Karpas-422 (cell line): Measurements from ENCODE around the gene MAP3K10. TPM values are rescaled to one million over a fixed set of nuclear protein-coding genes. Genes with fewer than 3 reads are reported as not detected.

Source experiments
- DNase-seq: peaks from one replicate; pipeline ENCODE4 v3.0.0-alpha.2; 2015
- H2AFZ ChIP-seq: fragments of 200-600 bp; sonication (generic); 2 replicates; pipeline ENCODE4 v1.6.1; 2014; ENCODE audit warnings: antibody characterized with exemption, low read length, mixed read lengths
- H3K27ac ChIP-seq: fragments of 200-600 bp; sonication (generic); 2 replicates; pipeline ENCODE4 v1.5.1; 2014; ENCODE audit warnings: mild to moderate bottlenecking, low read length, moderate library complexity
- H3K27me3 ChIP-seq: fragments of 200-600 bp; sonication (generic); 2 replicates; pipeline ENCODE4 v1.6.1; 2014; ENCODE audit warnings: low read length, mixed read lengths
- H3K36me3 ChIP-seq: fragments of 200-600 bp; sonication (generic); 2 replicates; pipeline ENCODE4 v1.6.1; 2014; ENCODE audit warnings: low read length, mixed read lengths; ENCODE audit not compliant: insufficient read depth
- H3K4me1 ChIP-seq: fragments of 200-600 bp; sonication (generic); 2 replicates; pipeline ENCODE4 v1.6.1; 2014; ENCODE audit warnings: mild to moderate bottlenecking, low read length, mixed read lengths
- H3K4me2 ChIP-seq: fragments of 200-600 bp; sonication (generic); 2 replicates; pipeline ENCODE4 v1.6.1; 2014; ENCODE audit warnings: low read length, low read depth, mild to moderate bottlenecking; ENCODE audit not compliant: poor library complexity, severe bottlenecking
- H3K4me3 ChIP-seq: fragments of 200-600 bp; sonication (generic); 2 replicates; pipeline ENCODE4 v1.5.1; 2014; ENCODE audit warnings: mild to moderate bottlenecking, antibody characterized with exemption, low read length, mixed read lengths
- H3K79me2 ChIP-seq: fragments of 200-600 bp; sonication (generic); 2 replicates; pipeline ENCODE4 v1.6.1; 2014; ENCODE audit warnings: mild to moderate bottlenecking, low read length, mixed read lengths
- H3K9ac ChIP-seq: fragments of 200-600 bp; sonication (generic); 2 replicates; pipeline ENCODE4 v1.6.0; 2014; ENCODE audit warnings: low read length
- H3K9me2 ChIP-seq: fragments of 200-600 bp; sonication (generic), shearing (Covaris generic); replicated peaks from 2 replicates; pipeline ENCODE4 v1.6.0; 2014; ENCODE audit warnings: mild to moderate bottlenecking, low read length, moderate library complexity; ENCODE audit not compliant: insufficient read depth
- H3K9me3 ChIP-seq: fragments of 300-700, 200-600 bp; sonication (generic); 2 replicates; pipeline ENCODE4 v1.6.1; 2014; ENCODE audit warnings: low read length, mixed read lengths
- H4K20me1 ChIP-seq: fragments of 200-600 bp; sonication (generic); 2 replicates; pipeline ENCODE4 v1.6.1; 2014; ENCODE audit warnings: mild to moderate bottlenecking, antibody characterized with exemption, low read length, low read depth; ENCODE audit not compliant: insufficient read depth
- total RNA-seq: library from RNA; depleted of rRNA; stranded (reverse); fragments of >200 nt; shearing (Covaris generic); gene quantifications from 2 replicates; pipeline ENCODE4 v1.2.3, GENCODE V29; 2014; ENCODE audit warnings: low replicate concordance

The MAP3K10 gene
- total RNA-seq, 1 experiment from 2014 or later, result 7.6 TPM

DNA sequence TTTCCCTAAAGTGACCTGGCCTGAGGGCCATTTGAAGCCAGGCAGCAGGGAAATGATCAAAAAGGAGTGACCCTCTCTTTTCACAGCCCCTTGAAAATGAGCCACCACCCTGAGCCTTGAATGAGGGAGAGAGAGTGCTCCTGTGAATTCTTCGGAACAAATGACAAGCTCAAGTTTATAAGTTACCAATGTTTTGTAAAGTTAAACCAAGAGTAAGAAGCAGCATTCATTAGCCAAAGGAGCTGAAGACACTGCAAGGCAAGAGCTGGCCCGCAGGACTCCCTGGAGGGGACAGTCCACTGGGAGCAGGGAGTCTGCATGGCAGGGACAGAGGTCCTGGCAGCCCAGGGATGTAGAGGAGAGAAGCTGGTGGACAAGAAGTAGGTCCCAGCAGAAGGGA, 52.0 kb downstream of the MAP3K10 start:
- no peak for DNase-seq
- no peaks in the 10 kb centered on the region for H3K9me3 ChIP-seq
- H3K79me2 ChIP-seq, result peaks cover 39% of the 10 kb centered on the region
- H3K27me3 ChIP-seq, result no peaks in the 10 kb centered on the region
- no peak overlapping the region for H3K4me2 ChIP-seq
- 0 out of 2 replicates have a peak, but pooled peaks cover 5% of the 10 kb centered on the region for H4K20me1 ChIP-seq
- no peak overlapping the region for H2AFZ ChIP-seq
- no peak overlapping the region for H3K4me3 ChIP-seq
- H3K4me1 ChIP-seq, result no peaks in the 10 kb centered on the region
- H3K36me3 ChIP-seq, result peaks cover 5% of the 10 kb centered on the region; the same call in 1 of the 2 replicates
- H3K27ac ChIP-seq, result no peak overlapping the region
- no peaks in the 10 kb centered on the region for H3K9me2 ChIP-seq
- no peak overlapping the region for H3K9ac ChIP-seq

- Histone ChIP-seq H3K27me3 (no peaks in the 10 kb centered on the region), H3K36me3 (peaks cover 5% of the 10 kb centered on the region; the same call in 1 of the 2 replicates), H3K9me3 (no peaks in the 10 kb centered on the region), H3K27ac (no peak overlapping the region), H3K9me2 (no peaks in the 10 kb centered on the region), H3K4me1 (no peaks in the 10 kb centered on the region), H3K4me2 (no peak overlapping the region), H3K79me2 (peaks cover 50% of the 10 kb centered on the region), H4K20me1 (0 out of 2 replicates have a peak, but pooled peaks cover 5% of the 10 kb centered on the region), H3K9ac (no peak overlapping the region), H2AFZ (no peak overlapping the region), H3K4me3 (no peak overlapping the region)
- no peak for DNase-seq
These were observed 53.5 kb downstream of the MAP3K10 start for GRCh38 chr19:40244579-40245317.

- Histone ChIP-seq H3K79me2 (peaks cover 58% of the 10 kb centered on the region), H3K9me3 (no peaks in the 10 kb centered on the region), H3K9ac (no peak overlapping the region), H3K36me3 (peaks cover under 1% of the 10 kb centered on the region; the same call in 1 of the 2 replicates), H3K4me2 (no peak overlapping the region), H3K4me3 (no peak overlapping the region), H3K4me1 (no peaks in the 10 kb centered on the region), H2AFZ (no peak overlapping the region), H4K20me1 (0 out of 2 replicates have a peak, but pooled peaks cover 5% of the 10 kb centered on the region), H3K9me2 (no peaks in the 10 kb centered on the region), H3K27ac (no peak overlapping the region), H3K27me3 (no peaks in the 10 kb centered on the region)
- DNase-seq, result no peak
These were observed 54.4 kb downstream of the MAP3K10 start for GRCh38 chr19:40245506-40246128.

GRCh38 chr19:40246292-40247073, 55.3 kb downstream of the MAP3K10 start:
- Histone ChIP-seq H3K9ac (no peak overlapping the region), H3K36me3 (peaks cover 3% of the 10 kb centered on the region; the same call in 1 of the 2 replicates), H3K27ac (no peak overlapping the region), H3K4me3 (no peak overlapping the region), H4K20me1 (0 out of 2 replicates have a peak, but pooled peaks cover 5% of the 10 kb centered on the region), H3K9me3 (no peaks in the 10 kb centered on the region), H3K27me3 (no peaks in the 10 kb centered on the region), H3K9me2 (no peaks in the 10 kb centered on the region), H3K79me2 (peaks cover 65% of the 10 kb centered on the region), H3K4me1 (no peaks in the 10 kb centered on the region), H3K4me2 (no peak overlapping the region), H2AFZ (no peak overlapping the region)
- no peak for DNase-seq

DNA sequence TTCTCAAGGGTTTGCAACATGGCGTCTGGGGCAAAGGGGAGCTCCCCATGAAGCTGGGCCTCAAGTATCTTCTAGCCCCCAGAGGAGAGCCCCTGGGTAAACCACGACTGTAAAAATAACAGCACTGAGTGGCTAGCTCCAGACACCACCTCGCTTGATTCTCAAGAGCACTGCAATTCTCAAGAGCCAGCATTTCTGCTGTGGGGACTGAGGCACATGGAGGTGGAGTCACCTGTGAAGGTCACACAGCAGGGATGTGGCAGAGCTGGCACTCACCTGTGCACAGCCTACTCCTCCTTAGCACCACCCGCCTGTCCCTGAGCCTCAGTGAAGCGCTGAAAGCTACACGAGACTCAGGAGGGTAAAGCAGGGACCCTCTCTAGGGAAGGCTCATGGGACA, 56.0 kb downstream of the MAP3K10 start:
- no peak for DNase-seq
- Histone ChIP-seq H3K4me2 (no peak overlapping the region), H4K20me1 (0 out of 2 replicates have a peak, but pooled peaks cover 5% of the 10 kb centered on the region), H3K9ac (no peak overlapping the region), H3K9me2 (no peaks in the 10 kb centered on the region), H2AFZ (no peak overlapping the region), H3K4me3 (no peak overlapping the region), H3K36me3 (peaks cover 3% of the 10 kb centered on the region; the same call in 1 of the 2 replicates), H3K4me1 (no peaks in the 10 kb centered on the region), H3K9me3 (no peaks in the 10 kb centered on the region), H3K79me2 (peaks cover 72% of the 10 kb centered on the region), H3K27me3 (no peaks in the 10 kb centered on the region), H3K27ac (no peak overlapping the region)

GRCh38 chr19:40247735-40248262, 56.6 kb downstream of the MAP3K10 start:
- H2AFZ ChIP-seq, result no peak overlapping the region
- no peaks in the 10 kb centered on the region for H3K9me2 ChIP-seq
- H3K36me3 ChIP-seq, result peaks cover 3% of the 10 kb centered on the region
- H3K79me2 ChIP-seq, result peaks cover 78% of the 10 kb centered on the region
- H3K4me2 ChIP-seq, result no peak overlapping the region
- H3K4me3 ChIP-seq, result no peak overlapping the region
- DNase-seq, result no peak
- H3K27me3 ChIP-seq, result no peaks in the 10 kb centered on the region
- H3K27ac ChIP-seq, result no peak overlapping the region
- H3K4me1 ChIP-seq, result no peaks in the 10 kb centered on the region
- no peak overlapping the region for H3K9ac ChIP-seq
- no peaks in the 10 kb centered on the region for H3K9me3 ChIP-seq
- 0 out of 2 replicates have a peak, but pooled peaks cover 5% of the 10 kb centered on the region for H4K20me1 ChIP-seq

DNA sequence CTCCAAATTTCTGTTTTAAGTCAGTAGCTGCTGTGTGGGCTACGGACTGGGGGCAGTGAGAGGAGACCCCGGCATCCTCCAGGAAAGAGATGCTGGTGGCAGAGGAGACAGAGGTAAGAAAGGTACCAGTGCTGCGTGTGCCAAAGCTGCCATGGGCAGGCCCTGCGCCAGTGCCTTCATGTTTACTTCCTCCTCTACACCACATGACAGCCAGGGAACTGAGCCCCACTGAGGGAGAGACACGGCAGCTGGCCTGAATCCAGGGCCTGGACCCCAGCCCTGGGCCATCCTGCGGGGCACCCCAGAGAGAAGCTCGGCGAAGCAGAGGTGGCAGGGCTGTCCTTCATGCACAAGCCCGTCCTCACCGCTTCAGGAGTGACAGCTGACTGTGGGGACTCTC, 58.0 kb downstream of the MAP3K10 start:
- Histone ChIP-seq H3K9me2 (no peaks in the 10 kb centered on the region), H3K9me3 (no peaks in the 10 kb centered on the region), H3K27me3 (no peaks in the 10 kb centered on the region), H3K79me2 (peaks cover 88% of the 10 kb centered on the region), H3K4me3 (no peak overlapping the region), H3K4me2 (no peak overlapping the region), H3K9ac (no peak overlapping the region), H3K4me1 (no peaks in the 10 kb centered on the region), H3K36me3 (peaks cover 11% of the 10 kb centered on the region), H2AFZ (no peak overlapping the region), H4K20me1 (0 out of 2 replicates have a peak, but pooled peaks cover 5% of the 10 kb centered on the region), H3K27ac (no peak overlapping the region)
- no peak for DNase-seq
